Heart left ventricle (tissue), 13 donors: Measurements from ENCODE around the gene RFX6.

Source experiments
- CTCF ChIP-seq, 12 donors: fragments of 200-600 bp; sonication (generic) in 4 of 12; IDR thresholded peaks; one replicate each; pipeline versions ENCODE4 v1.5.0 to v1.8.0; 2018 to 2022; ENCODE audit warnings: antibody characterized with exemption in 12 of 12, mild to moderate bottlenecking in 5 of 12
- POLR2A ChIP-seq, 2 donors: fragments of 450-650 bp; IDR thresholded peaks; one replicate each; pipeline ENCODE4 v1.6.1; 2017; ENCODE audit warnings: antibody characterized with exemption in 2 of 2, mild to moderate bottlenecking in 2 of 2, moderate library complexity in 2 of 2
- donor health status: ischemic (EF 13 %, LVEDD 7.1; RV severe dilation, severe dysfunction).
- donor health status: DM: no; HTN: yes; CAD: no.
- donor health status: DM: no; HTN: no; CAD: no.
- donor health status: ischemic (EF 25% LVEDD 6.9; RV normal size, moderate dysfunction).
- donor health status: ischemic (EF 25% LVEDD 5.7; RV mildly dilated, moderate dysfunction).
- donor health status: ischemic (EF 35%, LVEDD 5.7; RV mildly dilated, moderate dysfunction).
- donor health status: nonischemic (EF 11% LVEDD 7.7; RV severe dilation, severe dysfunction).
- donor health status: DM: yes; HTN: yes; CAD: no.
- donor health status: PGD.
- donor health status: ischemic (EF 29% LVEDD 5.4; RV normal size, mild dysfunction).
- donor health status: nonischemic (EF 23%, LVEDD 6.1; RV moderate dilation, normal function).

GRCh38 chr6:116963972-116964371 is 86.9 kb downstream of the RFX6 start:
- TF ChIP-seq CTCF (IDR thresholded peaks at IDR 0.05) (no peak), POLR2A (IDR thresholded peaks at IDR 0.05) (no peak)
